Stimulated activated CD8-positive, alpha-beta memory T cell treated with anti-CD3 and anti-CD28 coated beads, Interleukin-7, amount 100 ng/mL, for 1 hour (primary cell): ENCODE data around the gene MYBPC2.
A peak's percentile ranks its signal among the peaks of the same experiment; 100 is the strongest.

Experiments used
- DNase-seq, 2 donors: peaks; one replicate each; pipeline ENCODE4 v3.0.0-alpha.2; 2020; ENCODE audit warnings: low read depth in 2 of 2

Gene MYBPC2

GRCh38 chr19:50409347-50409746 is 23.3 kb upstream of the MYBPC2 start:
- DNase-seq = no peak

DNA sequence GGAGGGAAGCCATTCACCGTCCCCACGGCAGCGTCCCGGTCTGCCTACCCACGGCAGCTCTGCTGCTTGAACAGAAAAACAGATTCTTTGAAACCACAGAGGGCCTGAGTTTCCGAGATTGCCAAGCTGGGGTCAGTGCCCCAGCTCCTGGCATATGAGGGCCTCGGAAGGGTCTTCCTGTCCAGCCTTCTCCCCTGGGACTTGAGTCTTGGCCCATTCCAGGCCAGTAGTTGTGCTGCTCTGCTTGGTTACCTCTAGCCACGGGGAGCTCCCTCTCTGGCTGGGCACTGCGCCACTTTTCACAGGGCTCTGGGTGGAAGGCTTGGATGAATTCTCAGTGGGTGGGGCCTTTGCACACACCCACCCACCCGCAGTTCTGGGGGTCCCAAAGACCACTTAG is 22.6 kb upstream of the MYBPC2 start:
- no peak for DNase-seq

- no peak for DNase-seq
These were observed 20.3 kb upstream of the MYBPC2 start for GRCh38 chr19:50412419-50412818.

DNA sequence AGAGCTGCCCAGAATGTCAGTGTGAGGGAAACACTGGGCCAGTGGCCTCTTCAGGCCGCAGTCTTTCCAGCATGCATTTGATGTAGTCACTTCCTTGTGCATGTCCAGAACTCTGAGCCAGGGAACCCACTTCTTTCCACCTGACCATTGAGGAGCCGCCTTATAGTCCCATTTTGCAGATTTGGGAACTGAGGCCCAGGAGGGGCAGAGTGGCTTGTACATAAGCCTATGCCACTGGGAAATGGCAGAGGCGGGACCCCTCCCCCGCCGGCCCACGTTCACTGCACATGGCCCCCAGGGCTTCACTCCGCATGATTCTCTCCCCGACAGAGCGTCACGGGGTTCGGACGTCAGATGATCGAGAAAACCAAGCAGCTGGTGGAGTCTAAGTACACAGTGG is 19.6 kb upstream of the MYBPC2 start:
- no peak for DNase-seq

DNA sequence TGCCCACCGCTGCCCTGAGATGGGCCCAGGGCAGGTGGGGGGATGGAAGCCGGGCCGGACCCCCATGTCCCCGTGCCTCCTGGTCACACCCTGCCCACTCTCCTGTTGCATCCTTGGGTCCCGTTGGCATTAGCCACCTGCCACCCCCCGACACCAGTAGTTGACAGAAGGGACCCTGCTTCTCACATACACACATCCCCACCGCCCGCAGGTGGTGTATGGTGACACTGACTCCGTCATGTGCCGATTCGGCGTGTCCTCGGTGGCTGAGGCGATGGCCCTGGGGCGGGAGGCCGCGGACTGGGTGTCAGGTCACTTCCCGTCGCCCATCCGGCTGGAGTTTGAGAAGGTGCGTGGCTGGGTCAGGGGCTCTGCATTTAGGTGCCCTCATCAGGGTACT is 19.2 kb upstream of the MYBPC2 start:
- no peak for DNase-seq

DNA sequence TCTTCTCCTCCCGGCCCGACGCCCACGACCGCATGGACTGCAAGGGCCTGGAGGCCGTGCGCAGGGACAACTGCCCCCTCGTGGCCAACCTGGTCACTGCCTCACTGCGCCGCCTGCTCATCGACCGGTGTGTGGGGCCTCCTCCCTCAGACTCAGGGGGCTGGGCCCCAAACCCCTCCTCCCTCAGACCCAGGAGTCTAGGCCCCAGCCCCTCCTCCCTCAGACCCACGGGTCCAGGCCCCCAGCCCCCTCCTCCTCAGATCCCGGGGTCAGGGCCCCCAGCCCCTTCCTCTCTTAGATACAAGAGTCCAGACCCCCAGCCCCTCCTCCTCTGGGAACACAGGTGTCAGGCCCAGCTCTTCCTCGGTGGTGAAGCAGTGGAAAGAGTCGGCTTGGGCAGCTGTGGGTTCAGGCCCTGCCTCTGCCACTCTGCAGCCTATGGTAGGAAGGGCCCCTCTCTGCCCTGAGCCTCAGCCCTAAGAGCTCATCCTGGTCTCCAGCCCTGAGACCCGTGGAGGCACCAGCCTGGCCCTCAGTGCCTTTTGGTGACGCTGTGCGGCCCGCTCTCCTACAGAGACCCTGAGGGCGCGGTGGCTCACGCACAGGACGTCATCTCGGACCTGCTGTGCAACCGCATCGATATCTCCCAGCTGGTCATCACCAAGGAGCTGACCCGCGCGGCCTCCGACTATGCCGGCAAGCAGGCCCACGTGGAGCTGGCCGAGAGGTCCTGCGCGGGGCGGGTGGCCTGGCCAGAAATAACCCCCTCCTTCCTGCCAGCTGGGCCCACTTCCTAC is 17.6 kb upstream of the MYBPC2 start:
- peak; percentile 57 to 60 for DNase-seq

GRCh38 chr19:50415661-50416033 is 17.0 kb upstream of the MYBPC2 start:
- no peak for DNase-seq

DNA sequence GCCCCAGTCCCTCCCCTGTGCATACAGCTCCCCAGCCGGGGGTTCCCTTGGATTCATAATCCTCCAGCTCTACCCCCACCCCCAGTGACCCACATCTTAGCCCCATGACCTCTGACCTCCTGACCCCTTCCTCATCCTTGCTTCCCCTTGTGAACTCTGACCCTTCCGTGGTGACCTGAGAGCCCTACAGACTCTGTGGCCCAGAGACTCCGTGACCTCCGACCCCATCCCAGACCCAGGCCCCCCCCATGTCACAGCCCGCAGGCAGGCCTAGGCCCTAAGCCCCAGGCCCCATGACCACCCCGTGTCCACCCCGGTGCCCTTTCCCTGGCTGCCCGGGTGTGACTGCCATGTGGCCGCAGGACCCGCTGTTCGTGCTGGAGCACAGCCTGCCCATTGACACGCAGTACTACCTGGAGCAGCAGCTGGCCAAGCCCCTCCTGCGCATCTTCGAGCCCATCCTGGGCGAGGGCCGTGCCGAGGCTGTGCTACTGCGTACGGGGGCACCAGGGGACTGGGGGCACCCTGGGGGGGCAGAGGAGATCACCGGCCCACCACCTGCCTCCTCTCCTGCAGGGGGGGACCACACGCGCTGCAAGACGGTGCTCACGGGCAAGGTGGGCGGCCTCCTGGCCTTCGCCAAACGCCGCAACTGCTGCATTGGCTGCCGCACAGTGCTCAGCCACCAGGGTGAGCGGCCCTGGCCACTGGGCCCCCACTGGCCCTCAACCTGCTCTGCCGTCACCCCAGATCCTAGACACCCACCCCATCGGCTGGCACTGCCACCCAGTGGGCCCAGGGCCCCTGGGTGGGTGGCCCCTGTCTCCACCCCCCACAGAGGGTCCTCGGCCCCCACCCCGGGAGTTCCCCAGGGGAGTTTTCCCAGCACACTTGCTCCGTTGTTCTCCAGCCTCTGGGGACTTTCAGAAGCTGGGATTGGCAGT is 16.4 kb upstream of the MYBPC2 start:
- DNase-seq = no peak

- no peak for DNase-seq
These were observed 15.3 kb upstream of the MYBPC2 start for GRCh38 chr19:50417111-50418081.

- no peak for DNase-seq
These were observed 14.3 kb upstream of the MYBPC2 start, which contains the start of gene SPIB for GRCh38 chr19:50418176-50419021. SPIB (plus strand) TSS chr19:50418938; CDS start chr19:50418963, 25 bp downstream.

DNA sequence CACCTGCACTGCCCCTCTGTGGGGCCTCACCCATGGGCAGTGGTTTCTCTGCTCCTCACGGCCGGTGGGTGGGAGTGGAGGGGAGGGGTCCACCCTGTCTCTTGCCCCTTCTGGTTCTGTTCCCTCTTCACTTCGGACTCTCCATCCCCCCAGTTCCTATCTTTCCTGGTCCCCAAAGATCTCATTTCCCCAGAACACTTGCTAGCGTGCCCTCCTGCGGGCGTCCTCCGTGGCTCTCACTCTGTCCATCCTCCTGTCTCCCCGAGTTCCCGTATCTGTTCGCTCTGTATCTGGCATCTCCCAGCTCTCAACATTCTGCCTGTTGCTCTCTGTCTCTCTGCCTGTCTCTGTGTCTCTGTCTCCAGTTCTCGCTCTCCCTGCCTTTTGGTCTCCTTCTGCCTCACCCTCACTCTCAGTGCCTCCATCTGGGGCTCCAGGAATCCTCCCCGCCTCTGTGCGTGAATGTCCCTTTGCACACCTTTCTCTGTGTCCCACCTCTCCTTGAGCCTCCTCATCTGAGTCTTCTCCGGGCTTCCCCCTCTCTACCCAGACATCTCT is 13.6 kb upstream of the MYBPC2 start:
- DNase-seq = no peak

DNA sequence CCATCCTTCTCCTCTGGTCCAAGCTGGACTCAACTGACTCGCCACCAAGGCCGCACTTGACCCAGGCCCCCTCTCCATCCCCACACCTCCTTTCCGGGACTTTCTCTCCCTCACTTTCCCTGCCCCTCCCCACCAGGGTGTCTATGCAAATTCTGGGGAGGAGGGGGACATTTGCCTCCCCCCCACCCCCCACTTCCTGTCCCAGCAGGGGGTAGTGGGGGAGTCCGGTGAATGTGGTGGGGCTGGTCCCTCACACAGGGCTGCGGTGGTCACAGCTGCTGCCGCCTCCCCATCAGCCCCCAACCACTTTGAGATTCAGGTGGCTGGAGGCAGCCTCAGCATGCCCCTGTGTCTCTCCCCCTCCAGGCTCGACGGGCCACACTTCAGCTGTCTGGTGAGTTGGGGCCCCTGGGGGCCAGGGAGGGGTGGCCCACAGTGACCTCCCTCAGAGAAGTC is 13.1 kb upstream of the MYBPC2 start:
- DNase-seq = no peak

DNA sequence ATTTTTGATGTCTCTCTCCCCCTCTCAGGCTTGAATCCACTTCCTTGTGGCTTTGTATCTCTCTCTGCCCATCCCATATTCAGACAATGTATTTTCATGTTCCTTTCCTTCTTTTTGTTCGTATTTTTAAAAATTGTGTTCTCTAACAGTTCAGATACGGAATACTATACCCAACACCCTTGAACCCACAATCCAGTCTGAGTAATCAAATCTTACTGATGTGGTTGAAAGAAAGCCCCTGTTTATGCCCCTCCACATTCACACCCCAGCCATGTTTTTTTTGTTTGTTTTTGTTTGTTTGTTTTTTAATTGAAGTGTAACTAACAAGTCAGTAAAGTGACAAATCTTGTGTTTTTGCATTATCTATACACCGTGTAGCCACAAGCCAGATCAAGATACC is 12.6 kb upstream of the MYBPC2 start:
- no peak for DNase-seq

- DNase-seq = no peak
These were observed 11.9 kb upstream of the MYBPC2 start for GRCh38 chr19:50420808-50421207.

GRCh38 chr19:50422397-50423278 is 10.1 kb upstream of the MYBPC2 start:
- no peak for DNase-seq

- no peak for DNase-seq
These were observed 9.2 kb upstream of the MYBPC2 start for GRCh38 chr19:50423279-50424113.

- no peak for DNase-seq
These were observed 7.1 kb upstream of the MYBPC2 start for GRCh38 chr19:50425581-50425980.

DNA sequence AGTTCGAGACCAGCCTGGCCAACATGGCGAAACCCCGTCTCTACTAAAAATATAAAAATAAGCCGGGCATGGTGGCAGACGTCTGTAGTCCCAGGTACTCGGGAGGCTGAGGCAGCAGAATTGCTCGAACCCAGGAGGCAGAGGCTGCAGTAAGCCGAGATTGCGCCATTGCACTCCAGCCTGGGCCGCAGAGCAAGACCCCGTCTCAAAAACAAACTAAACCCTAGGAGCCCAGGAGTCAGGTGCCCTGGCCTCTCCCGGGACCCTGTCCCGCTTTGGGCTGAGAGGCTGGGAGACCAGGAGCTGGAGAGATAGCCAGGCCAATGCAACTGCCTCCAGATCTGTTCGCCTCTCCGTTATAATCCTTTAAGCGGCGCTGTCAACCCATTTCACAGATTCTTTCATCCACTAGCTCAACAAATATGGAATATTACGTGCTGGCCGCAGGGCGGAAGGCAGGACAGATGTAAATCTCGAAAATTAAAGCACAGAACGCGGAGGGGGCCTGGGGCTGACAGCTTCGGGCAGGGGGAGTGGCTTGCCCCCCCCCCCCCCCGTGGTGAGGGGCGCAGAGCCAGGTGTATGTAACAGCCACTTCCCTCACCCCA is 5.3 kb upstream of the MYBPC2 start:
- DNase-seq = no peak
